Nucleus accumbens (tissue), 56 donors: ENCODE results near the gene HSPA1A.
A peak's percentile ranks its signal among the peaks of the same experiment; 100 is the strongest.

Experiments used
- DNase-seq, 56 donors: peaks; one replicate each; lab custom pipeline; 2025; lab: John Stamatoyannopoulos, UW

The HSPA1A gene

GRCh38 chr6:31815025-31815838, at the start of gene HSPA1A, which contains the start of gene HSPA1L:
TSS of gene HSPA1A (plus strand) at chr6:31815543. CDS start at chr6:31815757, 214 bp downstream.
TSS of gene HSPA1L (minus strand) at chr6:31815283. CDS start at chr6:31811972, 3,311 bp downstream.
- peak; percentile 71 to 99 (median 96) for DNase-seq

DNA sequence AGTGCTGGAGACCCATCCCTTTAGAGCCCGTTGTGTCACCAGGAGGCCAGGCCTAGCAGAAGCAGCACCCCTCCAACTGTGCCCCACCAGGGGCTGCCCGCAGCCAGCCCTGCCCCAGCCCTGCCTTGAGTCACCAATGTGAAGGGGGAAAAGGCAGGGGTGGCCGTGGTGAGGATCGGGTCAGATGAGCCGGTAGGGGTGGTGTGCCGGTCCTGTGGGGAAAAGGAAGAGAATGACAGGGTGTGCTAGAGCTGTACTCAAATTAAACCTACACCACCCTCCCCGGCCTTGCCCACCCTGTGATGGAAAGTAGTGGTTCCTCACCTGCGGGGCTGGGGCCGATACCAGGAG, 49.8 kb upstream of the HSPA1A start:
- DNase-seq, result no peak

DNA sequence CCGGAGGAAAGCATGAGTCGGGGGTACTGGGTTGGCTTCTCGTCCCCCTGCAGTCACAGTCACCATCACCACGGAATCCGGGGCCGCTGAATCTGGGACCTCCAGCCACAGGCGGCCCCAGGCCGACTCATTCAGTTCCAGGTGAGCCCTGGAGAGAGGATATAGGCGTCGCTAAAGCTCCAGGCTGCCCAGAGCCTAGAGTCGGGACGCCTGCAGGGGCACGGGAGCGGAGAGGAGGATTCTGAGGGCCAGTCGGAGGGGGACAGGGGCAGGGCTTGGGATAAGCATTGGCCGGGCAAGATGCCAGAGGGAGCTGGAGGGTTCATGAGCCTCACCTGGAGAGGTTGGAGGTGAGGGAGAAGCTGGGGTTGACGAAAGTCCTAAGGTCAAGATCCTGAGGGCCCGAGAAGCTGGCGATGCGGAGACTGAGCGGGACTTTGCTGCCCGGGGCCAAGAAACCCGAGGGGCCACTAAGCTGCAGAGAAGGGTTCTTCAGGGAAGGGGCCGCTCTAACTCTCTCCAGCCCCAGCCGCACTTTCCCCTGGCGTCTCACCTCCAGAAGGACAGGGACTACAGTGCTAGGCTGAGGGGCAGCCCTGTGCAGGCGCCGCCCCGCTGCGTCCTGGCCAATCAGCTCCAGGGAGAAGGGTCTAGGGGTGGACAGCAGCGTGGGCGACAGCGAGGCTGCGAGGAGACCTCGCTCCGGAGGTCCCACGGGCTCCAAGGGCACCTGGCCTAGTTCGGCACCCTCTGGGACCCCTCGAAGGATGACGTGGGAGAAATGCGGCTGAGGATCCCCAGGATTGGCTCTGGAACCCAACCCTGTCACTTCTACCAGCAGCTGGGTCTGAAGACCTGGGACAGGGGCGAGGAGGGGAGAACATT, 49.2 kb upstream of the HSPA1A start:
- DNase-seq, result no peak

DNA sequence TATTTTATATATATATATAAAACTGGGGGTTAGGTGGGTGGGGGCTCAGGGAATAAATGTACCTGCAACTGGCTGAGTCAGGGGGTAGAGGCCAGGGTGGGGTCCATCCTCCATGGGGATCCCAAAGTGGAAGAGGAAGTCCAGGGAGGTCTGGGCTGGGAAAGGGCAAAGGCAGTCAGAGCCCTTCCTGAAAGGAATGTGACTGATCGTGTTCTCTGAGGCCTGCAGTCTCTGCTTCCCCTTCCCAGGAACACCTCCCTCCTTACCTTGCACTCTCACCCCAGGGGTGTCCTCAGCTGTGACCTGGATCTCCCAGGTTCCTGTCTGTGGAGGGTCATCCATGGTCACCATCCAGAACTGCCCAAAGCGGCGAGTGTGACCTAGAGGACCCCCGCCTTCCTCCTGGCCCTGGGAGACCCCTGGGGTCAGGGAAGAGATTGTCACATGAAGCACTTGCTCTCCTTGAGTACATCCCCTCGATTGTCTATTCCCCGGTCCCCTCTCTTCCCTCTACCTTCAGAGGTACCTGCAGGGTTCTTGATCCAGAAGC, 48.2 kb upstream of the HSPA1A start:
- DNase-seq, result no peak

DNA sequence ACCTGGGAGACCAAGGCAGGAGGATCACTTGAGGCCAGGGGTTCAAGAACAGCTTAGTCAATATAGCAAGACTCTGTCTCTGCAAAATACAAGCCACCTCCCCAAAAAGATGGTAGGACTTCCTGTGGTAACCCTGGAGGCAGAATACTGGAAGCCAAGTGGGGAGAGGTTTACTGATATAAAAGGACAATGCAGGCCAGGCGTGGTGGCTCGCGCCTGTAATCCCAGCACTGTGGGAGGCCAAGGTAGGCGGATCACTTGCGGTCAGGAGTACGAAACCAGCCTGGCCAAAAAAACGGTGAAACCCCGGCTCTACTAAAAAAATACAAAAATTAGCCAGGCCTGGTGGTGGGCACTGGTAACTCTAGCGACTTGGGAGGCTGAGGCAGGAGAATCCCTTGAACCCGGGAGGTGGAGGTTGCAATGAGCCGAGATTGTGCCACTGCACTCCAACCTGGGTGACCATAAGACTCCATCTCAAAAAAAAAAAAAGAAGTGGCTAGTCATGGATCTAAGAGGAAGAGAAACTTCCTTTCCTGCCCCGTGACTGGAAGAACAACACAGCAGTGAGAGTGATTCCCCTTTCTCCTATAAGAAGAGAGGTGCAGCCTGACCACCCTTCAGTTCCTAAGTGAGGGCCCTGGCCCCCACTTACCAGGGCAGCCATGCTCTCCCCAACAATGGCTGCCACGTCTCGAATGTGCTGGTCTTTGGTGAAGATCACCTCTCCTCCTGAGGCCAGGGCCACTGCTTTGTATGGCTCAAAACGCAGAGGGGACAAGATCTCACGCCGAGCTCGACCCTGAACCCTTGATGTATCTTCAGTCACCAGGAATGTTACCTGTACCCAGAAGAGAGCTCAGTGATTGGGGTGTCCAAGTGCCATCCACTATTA, 46.7 kb upstream of the HSPA1A start:
- DNase-seq, result peak in 1 of 56 donors; percentile 22

- peak in 8 of 56 donors; percentile 3 to 40 (median 9) for DNase-seq
These were observed 45.5 kb upstream of the HSPA1A start for GRCh38 chr6:31769684-31770371.

DNA sequence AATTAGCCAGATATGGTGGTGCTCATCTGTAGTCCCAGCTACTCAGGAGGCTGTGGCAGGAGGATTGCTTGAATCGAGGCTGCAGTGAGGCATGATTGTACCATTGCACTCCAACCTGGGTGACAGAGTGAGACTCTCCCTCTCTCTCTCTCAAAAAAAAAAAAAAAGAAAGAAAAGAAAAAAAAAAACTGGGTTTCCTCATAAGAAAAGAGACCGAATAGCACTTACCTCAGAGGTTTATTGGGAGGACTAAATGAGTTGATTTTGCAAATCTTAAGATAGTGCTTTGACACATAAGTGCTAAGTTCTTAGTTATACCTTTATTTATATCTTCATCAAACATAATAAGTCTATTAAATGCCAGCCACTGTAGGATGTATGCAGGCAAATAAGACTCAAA, 44.5 kb upstream of the HSPA1A start:
- no peak for DNase-seq

DNA sequence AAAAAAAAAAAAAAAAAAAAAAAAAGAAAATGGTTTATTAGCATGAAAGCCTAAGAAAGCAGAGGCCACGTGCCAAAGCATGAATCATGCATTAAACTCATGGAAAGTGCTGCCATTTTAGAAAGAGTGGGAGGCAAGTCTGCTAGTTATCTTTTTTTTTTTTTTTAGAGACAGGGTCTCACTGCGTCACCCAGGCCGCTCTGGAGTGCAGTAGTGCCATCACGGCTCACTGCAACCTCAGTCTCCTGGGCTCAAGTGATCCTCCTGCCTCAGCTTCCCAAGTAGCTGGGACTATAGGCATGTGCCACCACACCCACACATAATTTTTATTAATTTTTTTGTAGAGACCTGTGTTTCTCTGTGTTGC, 43.4 kb upstream of the HSPA1A start:
- DNase-seq, result peak in 1 of 56 donors; percentile 24

DNA sequence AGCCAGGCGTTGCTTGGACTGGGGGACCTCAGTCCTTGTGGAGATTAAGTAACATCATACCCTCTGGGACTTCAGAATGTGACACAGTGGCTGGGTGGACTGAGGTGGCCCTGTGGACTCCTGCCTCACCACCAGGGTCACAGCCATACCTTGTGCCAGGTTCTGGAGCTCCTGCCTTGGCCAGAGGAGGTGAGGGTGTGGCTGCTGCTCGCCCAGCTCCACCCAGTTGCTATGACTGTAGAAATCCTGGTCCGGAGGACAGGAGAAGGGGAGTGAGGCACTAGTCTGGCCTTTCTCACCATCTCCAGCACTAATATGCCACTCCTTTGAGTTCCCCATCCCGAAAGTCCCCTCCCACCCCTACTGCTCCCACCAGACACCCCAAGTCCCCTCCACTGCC, 40.2 kb upstream of the HSPA1A start:
- no peak for DNase-seq

GRCh38 chr6:31775633-31776484, 39.5 kb upstream of the HSPA1A start:
- DNase-seq, result no peak

DNA sequence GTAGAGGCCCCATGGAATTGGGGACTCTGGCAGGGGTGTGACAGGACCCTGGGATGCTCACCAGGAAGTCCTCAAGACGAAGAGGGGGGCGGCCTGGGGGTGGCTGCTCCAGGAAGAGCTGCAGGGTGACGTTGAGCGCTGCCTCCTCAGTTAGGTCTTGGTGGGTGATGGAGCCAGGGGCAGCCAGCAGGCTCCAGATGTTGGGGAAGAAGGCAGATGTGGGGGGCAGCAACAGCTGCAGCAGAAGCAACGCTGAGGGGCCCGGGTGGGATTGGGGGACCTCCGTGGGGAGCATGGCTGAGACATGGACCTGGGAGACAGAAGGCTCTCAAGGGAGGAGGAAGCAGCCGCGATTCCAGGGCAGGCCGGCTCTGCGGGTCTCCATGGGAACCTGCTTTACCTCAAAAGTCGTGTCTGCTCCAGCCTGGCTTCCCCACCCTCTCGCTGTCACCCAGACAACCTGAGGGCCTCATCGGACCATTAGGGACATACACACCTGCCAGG, 38.8 kb upstream of the HSPA1A start:
- DNase-seq, result peak in 13 of 56 donors; percentile 13 to 81 (median 39)

GRCh38 chr6:31776989-31777666, 38.2 kb upstream of the HSPA1A start, which contains the start of gene VWA7:
TSS of gene VWA7 (minus strand) at chr6:31777328. CDS start at chr6:31776779, 549 bp downstream.
- peak in 29 of 56 donors; percentile 6 to 86 (median 32) for DNase-seq

DNA sequence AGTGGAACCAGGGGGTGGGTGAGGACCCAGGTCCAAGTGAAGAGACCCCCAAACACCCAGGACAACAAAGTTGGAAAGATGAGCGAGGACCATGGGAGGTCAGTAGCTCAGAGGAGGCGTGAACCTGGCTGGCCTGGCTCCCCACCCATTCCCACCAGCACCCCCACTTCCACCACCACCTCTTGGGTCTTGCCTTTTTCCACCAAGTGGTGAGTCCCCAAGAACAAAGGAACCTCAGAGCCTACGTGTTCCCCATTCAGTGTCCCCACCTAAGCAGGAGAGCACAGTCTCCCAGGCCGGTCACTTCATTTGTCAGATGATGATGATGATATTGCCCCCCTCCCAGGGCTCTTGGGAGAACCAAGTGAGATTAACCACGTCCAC, 37.7 kb upstream of the HSPA1A start:
- DNase-seq, result no peak

GRCh38 chr6:31778193-31778592, 37.1 kb upstream of the HSPA1A start:
- DNase-seq, result no peak

GRCh38 chr6:31778999-31779885, 36.1 kb upstream of the HSPA1A start:
- no peak for DNase-seq

DNA sequence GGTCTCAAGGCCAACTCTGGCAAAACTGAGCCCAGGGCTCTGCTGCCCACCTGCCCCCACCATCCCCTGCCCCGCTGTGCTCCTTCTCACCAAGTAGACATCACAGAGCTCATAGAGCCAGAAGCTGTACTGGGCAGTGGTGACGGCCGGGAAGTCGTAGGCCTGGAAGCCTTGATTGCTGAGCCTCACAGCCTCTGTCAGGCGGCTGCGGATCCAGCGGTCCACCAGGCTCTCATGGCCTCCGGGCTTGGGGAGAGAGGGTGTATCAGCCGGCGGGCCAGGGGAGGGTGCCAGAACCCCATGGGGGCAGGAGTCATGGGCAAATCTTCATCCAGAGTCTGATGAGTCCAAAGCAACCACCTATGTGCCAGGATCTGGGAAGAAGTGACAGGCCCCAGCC, 35.4 kb upstream of the HSPA1A start:
- DNase-seq, result no peak
